HepG2 (cell line): ENCODE measurements around the gene SNRPD1. TPM values are rescaled to one million over a fixed set of nuclear protein-coding genes. Genes with fewer than 3 reads are reported as not detected.
A peak's percentile ranks its signal among the peaks of the same experiment; 100 is the strongest.

Experiments
- ARID4A ChIP-seq: sonication (generic); formaldehyde crosslinking; IDR thresholded peaks from 2 replicates; pipeline ENCODE4 v1.5.0; 2020; ENCODE audit warnings: mild to moderate bottlenecking, missing genetic modification reagents, borderline replicate concordance
- GATAD2A ChIP-seq: IDR thresholded peaks from 2 replicates; pipeline ENCODE4 v1.6.1; 2016
- IKZF5 ChIP-seq: IDR thresholded peaks from 2 replicates; pipeline ENCODE4 v1.6.1; 2018; ENCODE audit warnings: missing genetic modification reagents, mild to moderate bottlenecking, missing compliant biosample characterization
- JDP2 ChIP-seq: sonication (generic); formaldehyde crosslinking; IDR thresholded peaks from 2 replicates; pipeline ENCODE4 v1.8.1; 2022; ENCODE audit warnings: missing genetic modification reagents, borderline replicate concordance
- KLF13 ChIP-seq: sonication (generic); formaldehyde crosslinking; IDR thresholded peaks from 2 replicates; pipeline ENCODE4 v1.4.0; 2020; ENCODE audit warnings: mild to moderate bottlenecking, missing genetic modification reagents
- MIER3 ChIP-seq: IDR thresholded peaks from 2 replicates; pipeline ENCODE4 v1.6.1; 2016; ENCODE audit warnings: missing compliant biosample characterization, borderline replicate concordance
- PAX8 ChIP-seq: sonication (generic); formaldehyde crosslinking; IDR thresholded peaks from 2 replicates; pipeline ENCODE4 v1.8.0; 2022; ENCODE audit warnings: mild to moderate bottlenecking, missing genetic modification reagents, borderline replicate concordance
- SIN3B ChIP-seq: fragments of 150-350 bp; IDR thresholded peaks from 2 replicates; pipeline ENCODE4 v1.6.1; 2014; ENCODE audit warnings: low read length
- ZNF512B ChIP-seq: sonication (generic); formaldehyde crosslinking; IDR thresholded peaks from 2 replicates; pipeline ENCODE4 v1.5.1; 2020; ENCODE audit warnings: missing genetic modification reagents, mild to moderate bottlenecking, borderline replicate concordance
- polyA plus RNA-seq, 8 experiments: library from polyadenylated mRNA; depleted of rRNA in 3 of 8; stranded (reverse) in 7 of 8; unstranded in 1 of 8; fragments of >200 nt; fragmentation: Illumina TruSeq in 4 of 8; extraction: Trizol in 4 of 8; gene quantifications; 2 replicates each; pipeline versions ENCODE4 v1.2.1 to v1.2.3, GENCODE V29; 2011 to 2016; ENCODE audit warnings: low read depth in 4 of 8, missing spikeins in 1 of 8, mixed read lengths in 1 of 8; ENCODE audit not compliant: insufficient read depth in 1 of 8
- total RNA-seq, 5 experiments: library from RNA; depleted of rRNA; stranded (reverse); fragments of >200 nt; fragmentation: Illumina TruSeq; extraction: Trizol; gene quantifications; 2 replicates each; pipeline ENCODE4 v1.2.3, GENCODE V29; 2016; ENCODE audit warnings: low read depth in 1 of 5
- TF ChIP-seq, protein P1 (sequence below), 2 experiments: IDR thresholded peaks; 2 replicates each; pipeline ENCODE4 v1.6.1; 2011 to 2012; ENCODE audit warnings: low read length in 2 of 2, borderline replicate concordance in 1 of 2, low read depth in 1 of 2, mild to moderate bottlenecking in 1 of 2, moderate library complexity in 1 of 2
- TF ChIP-seq, protein P2 (sequence below): sonication (generic); formaldehyde crosslinking; IDR thresholded peaks from 2 replicates; pipeline ENCODE4 v1.4.0; 2020; ENCODE audit warnings: missing genetic modification reagents, mild to moderate bottlenecking, borderline replicate concordance

SNRPD1 gene
- total and polyA plus RNA-seq, 2 of the 13 experiments (the other 11 are each of a cell fraction or from before 2014, with no cell fraction given): 22.7 to 275 TPM

DNA sequence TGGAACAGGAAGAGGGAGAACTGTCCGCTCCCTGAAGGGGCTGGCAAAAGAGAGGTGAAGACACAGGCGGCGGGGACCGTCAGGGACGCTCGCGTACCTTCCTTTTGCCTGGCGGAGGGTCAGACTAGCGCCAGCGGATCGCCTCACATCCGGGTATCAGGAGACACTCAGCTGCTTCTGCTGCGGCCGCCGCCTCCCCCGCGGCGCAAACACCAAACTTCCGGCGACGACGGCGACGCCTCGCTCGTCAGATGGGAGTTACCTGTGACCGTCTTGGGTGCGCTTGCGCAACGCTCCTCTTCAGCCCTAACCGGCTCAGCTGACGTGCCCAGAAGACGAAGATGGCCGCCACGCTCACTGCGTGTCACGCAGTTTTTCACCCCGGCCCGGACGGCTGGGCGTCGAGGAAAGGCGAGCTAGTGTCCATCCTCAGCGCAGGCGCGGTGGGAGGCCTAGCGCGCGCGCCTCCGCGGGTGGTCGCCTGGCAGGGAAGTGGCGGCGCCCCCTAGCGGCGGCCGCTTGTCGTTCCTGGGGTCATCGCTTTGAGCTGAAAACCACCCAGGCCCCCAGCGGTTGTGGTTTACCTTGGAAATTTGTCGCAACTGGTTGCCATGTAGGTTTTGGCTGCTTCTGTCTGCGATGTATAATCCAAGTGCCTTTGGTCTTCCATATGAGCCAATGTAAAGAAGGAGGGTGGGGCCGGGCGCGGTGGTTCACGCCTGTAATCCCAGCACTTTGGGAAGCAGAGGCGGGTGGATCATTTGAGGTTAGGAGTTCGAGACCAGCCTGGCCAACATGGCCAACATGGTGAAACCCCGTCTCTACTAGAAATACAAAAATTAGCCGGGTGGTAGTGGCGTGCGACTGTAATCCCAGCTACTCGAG lies 11.3 kb upstream of the SNRPD1 start, which contains the start of gene ESCO1 (continued):
- TF ChIP-seq, protein P1, sequence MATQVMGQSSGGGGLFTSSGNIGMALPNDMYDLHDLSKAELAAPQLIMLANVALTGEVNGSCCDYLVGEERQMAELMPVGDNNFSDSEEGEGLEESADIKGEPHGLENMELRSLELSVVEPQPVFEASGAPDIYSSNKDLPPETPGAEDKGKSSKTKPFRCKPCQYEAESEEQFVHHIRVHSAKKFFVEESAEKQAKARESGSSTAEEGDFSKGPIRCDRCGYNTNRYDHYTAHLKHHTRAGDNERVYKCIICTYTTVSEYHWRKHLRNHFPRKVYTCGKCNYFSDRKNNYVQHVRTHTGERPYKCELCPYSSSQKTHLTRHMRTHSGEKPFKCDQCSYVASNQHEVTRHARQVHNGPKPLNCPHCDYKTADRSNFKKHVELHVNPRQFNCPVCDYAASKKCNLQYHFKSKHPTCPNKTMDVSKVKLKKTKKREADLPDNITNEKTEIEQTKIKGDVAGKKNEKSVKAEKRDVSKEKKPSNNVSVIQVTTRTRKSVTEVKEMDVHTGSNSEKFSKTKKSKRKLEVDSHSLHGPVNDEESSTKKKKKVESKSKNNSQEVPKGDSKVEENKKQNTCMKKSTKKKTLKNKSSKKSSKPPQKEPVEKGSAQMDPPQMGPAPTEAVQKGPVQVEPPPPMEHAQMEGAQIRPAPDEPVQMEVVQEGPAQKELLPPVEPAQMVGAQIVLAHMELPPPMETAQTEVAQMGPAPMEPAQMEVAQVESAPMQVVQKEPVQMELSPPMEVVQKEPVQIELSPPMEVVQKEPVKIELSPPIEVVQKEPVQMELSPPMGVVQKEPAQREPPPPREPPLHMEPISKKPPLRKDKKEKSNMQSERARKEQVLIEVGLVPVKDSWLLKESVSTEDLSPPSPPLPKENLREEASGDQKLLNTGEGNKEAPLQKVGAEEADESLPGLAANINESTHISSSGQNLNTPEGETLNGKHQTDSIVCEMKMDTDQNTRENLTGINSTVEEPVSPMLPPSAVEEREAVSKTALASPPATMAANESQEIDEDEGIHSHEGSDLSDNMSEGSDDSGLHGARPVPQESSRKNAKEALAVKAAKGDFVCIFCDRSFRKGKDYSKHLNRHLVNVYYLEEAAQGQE (IDR thresholded peaks at IDR 0.05; ENCODE audit: borderline replicate concordance in 1 of 2, low read depth in 1 of 2, low read length in 2 of 2): peak in 1 of 2 experiments; percentile 38; a peak in 1 of 4 replicates
- TF ChIP-seq SIN3B (no peak), MIER3 (peak; percentile 92), ZNF512B (CRISPR knock-in tag) (no peak), ARID4A (CRISPR knock-in tag) (peak; percentile 88; the same call in 1 of the 2 replicates), IKZF5 (CRISPR knock-in tag) (peak; percentile 59; the same call in 1 of the 2 replicates), GATAD2A (CRISPR knock-in tag) (peak; percentile 86), KLF13 (CRISPR knock-in tag) (no peak; the same call in 1 of the 2 replicates), PAX8 (0 out of 2 replicates have a peak, but pooled peaks have one; percentile 77), JDP2 (CRISPR knock-in tag) (no peak; the same call in 1 of the 2 replicates)
- TF ChIP-seq, protein P2, sequence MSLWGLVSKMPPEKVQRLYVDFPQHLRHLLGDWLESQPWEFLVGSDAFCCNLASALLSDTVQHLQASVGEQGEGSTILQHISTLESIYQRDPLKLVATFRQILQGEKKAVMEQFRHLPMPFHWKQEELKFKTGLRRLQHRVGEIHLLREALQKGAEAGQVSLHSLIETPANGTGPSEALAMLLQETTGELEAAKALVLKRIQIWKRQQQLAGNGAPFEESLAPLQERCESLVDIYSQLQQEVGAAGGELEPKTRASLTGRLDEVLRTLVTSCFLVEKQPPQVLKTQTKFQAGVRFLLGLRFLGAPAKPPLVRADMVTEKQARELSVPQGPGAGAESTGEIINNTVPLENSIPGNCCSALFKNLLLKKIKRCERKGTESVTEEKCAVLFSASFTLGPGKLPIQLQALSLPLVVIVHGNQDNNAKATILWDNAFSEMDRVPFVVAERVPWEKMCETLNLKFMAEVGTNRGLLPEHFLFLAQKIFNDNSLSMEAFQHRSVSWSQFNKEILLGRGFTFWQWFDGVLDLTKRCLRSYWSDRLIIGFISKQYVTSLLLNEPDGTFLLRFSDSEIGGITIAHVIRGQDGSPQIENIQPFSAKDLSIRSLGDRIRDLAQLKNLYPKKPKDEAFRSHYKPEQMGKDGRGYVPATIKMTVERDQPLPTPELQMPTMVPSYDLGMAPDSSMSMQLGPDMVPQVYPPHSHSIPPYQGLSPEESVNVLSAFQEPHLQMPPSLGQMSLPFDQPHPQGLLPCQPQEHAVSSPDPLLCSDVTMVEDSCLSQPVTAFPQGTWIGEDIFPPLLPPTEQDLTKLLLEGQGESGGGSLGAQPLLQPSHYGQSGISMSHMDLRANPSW (CRISPR knock-in tag): peak; percentile 91; the same call in 1 of the 2 replicates
